HT-29 (cell line): ENCODE results near the gene LRRC4. TPM values are rescaled to one million over a fixed set of nuclear protein-coding genes. Genes with fewer than 3 reads are reported as not detected.
A peak's percentile ranks its signal among the peaks of the same experiment; 100 is the strongest.

Experiments
- DNase-seq: peaks from one replicate; pipeline ENCODE4 v3.0.0-alpha.2; 2015; ENCODE audit warnings: low spot score
- total RNA-seq: library from RNA; depleted of rRNA; stranded (reverse); fragments of >200 nt; shearing (Covaris generic); gene quantifications from 2 replicates; pipeline ENCODE4 v1.2.3, GENCODE V29; 2014; rRNA removed

The LRRC4 gene, protein sequence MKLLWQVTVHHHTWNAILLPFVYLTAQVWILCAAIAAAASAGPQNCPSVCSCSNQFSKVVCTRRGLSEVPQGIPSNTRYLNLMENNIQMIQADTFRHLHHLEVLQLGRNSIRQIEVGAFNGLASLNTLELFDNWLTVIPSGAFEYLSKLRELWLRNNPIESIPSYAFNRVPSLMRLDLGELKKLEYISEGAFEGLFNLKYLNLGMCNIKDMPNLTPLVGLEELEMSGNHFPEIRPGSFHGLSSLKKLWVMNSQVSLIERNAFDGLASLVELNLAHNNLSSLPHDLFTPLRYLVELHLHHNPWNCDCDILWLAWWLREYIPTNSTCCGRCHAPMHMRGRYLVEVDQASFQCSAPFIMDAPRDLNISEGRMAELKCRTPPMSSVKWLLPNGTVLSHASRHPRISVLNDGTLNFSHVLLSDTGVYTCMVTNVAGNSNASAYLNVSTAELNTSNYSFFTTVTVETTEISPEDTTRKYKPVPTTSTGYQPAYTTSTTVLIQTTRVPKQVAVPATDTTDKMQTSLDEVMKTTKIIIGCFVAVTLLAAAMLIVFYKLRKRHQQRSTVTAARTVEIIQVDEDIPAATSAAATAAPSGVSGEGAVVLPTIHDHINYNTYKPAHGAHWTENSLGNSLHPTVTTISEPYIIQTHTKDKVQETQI
- total RNA-seq, result not detected in 2 replicates

DNA sequence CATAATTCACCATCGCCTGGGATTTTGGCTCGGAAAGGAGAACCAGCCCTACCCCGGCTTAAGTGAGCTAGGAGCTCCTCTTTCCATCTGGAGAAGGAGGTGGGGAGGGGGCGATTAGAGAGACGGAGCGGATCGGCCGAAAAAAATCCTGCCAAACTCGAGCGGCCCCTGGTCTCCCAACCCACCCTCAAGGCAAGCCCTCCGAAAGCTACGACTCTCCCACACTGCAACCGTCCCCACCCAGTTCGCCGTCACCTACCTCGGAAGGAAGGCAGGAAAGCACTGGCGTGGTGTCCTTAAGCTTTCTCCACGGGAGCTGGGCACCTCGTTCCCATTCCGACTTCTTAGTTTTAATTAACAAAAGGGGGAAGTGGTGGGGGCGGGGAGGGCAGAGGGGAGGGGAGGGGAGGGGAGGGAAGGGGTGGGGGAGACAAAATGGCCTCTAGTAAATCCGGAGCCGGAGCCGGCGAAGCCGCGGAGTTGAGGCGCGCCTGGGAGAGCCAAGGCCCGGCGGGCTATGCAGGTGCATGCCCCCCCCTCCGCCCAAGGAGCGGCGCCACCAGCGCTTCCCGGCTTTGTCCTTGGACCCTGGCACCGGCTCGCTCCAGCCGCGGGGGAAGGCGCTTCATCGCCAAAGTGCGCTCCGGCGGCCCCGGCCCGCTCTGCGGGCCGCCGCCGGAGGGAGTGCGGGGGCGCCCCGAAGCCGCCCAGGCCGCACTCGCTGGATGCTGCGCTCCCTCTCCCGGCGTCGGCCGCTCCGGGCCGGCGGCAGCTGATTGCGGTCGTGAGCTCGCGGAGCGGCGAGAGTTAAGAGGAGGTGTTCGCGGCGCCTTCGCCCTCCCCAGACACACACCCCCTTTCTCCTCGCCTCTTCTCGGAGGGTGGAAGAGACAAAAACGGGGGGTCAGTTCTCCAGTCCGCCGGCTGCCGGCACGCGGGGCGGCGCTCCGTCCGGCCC, at the start of gene LRRC4:
LRRC4 (minus strand) TSS at position 784 of the 958 bp plus-strand sequence. CDS start 797 bp downstream, outside the sequence.
- no peak for DNase-seq

DNA sequence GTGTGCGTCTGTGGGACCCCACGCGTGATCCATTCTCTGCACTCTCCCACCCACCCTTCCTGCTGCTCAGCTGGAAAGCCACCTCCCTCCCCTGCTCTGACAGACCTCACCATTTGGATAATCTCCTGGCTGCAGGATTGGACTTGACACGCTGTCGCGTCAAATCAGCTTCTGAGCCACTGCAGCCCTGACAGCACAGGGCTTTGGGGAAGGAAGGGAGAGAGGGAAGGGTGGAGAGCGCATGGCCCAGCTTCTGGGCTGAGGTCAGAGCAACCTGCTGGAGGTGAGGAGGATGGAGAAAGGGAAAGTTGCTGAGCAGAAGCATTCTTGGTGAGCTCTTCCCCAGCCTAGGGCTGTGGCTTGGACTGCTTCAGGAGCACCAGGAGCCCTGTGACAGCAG, 48.9 kb upstream of the LRRC4 start:
- no peak for DNase-seq

DNA sequence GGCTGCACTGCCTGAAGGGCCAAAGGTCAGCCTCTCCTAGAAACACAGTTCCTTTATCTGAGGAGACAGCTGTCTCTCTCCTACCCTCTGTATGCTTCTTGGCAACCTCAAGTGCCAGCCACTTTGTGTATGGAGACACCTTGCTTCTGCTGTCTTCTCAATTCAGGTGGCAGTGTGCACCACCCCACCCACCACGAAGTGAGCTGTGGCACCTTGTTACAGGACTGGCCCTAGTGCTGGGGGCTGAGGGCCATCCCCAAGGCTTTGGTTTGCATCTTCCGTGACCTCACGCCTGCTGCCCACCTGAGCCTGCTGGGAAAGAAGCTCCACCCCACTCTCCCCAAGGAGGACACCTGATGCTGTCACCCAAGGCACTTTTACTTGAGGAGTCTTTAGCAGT, 47.1 kb upstream of the LRRC4 start:
- no peak for DNase-seq

DNA sequence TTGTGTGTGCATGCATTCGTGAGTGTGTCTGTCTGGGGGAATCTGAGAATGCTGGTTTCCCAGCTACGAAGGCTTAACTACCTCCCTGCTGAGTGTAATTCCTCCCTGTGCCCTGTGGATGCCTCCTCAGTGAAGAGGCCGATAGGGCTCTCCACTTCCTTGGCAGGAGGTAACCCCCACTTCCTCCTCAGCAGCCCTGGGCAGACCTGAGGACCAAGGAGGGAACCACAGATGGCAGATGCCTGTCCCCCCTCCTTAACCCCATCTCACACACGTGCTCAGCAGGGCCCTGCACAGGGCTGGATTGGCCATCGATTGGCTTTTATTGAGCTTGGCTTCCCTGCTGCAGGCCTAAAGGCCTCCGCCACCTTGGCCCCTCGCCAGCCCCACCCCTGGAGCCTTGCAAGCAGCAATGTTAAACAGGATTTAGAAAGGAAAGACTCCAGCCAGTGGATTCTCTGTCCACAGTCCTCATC, 45.6 kb upstream of the LRRC4 start:
- peak; percentile 88 for DNase-seq

DNA sequence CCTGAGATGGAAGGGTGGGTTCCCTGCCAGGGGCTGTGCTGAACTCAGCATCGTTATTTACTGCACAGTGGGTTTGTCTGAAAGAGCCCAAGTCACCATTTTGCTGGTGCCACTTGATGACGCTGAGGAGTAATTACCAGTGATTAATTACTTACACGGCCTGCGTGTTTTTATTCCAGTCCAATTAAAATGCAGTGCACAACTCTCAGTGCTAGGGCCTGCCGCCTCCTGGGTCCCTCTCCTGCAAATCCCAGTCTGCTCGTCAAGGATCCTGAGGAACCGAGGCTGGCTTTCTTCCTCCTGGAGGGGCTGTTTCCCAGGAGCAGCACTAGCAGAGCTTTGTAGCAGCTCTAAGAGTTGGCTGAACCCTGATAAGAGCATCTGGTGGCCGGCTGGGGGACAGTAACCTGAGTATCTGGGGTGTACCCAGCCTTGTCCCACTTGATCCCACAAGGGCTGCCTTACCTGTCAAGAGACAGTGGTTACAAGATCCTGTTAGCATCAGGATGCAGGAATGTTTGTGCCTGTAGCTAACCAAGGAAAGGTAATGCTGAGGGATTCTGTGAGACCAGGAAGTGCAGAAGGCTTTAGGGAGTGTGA, 45.1 kb upstream of the LRRC4 start:
- no peak for DNase-seq

DNA sequence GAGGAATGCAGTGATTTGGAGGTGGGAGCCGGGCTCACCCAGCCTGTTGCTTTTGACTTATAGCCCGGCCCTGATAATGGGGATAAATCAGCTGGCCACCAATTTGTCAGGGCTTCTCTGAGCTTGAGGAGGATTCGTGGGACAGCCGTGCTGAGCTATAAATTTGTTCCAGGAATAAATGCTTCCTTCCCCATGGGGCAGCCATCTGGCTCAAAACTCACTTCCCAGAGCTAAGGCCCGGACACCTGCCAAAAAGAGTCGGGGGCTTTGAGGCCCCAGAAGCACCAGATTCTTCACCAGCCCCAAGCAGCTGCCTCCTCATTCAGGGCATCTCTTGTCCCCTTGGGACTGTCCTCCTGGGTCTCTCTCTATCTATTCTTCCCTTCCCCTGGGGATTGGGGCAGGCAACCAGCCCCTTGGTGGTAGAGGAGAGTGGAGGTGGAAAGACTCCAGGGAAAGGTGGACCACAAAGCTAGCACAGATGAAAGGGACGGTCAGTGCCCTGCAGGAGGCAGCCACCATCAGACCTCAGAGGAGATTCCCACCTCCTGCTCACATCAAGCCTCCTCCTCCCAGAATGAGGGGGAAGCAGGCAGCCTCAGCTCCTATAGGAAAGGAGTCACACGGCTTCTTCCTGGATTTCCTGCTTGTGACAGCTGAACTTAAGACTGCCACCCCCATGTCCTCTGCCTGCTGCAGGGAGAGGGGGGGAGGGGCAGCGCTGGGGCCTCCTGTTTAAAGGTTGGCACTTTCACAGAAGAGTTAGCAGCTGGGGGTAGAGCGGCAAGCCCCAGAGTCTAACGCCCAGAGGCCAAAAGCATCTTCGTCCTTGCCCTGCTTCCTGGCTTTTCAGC, 44.2 kb upstream of the LRRC4 start:
- no peak for DNase-seq

DNA sequence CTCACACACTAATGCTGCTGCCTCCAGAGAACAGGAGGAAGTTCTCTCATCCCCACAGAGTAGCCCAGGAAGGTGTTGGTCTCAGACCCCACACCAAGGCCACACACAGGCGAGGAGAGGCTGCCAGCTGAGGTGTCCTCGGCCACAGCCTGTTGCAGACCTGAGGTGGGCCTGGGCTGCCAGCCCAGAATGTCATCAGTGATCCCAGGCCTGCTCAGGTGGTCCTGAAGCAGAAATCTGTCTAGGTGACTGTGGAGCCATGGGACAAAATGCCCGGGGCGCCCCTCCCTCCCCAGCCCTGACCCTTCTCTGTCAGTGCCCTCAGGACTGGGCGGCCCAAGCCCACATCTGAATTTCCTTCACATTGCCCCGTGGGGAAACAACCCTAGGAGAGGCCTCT, 43.5 kb upstream of the LRRC4 start:
- no peak for DNase-seq

DNA sequence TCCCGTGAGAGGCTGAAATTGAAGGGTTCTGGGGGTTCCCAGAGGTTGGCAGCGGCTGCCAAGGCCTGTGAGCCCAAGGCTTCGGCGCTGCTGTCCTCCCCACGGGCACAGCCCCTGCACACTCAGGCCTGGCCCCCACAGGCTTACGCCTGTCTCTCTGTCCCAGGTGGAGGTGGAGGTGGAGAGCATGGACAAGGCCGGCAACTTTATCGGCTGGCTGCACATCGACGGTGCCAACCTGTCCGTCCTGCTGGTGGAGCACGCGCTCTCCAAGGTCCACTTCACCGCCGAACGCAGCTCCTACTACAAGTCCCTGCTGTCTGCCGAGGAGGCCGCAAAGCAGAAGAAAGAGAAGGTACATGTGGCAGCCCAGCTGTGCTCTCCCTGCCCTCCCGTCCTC, 43.1 kb upstream of the LRRC4 start:
- DNase-seq, result no peak

DNA sequence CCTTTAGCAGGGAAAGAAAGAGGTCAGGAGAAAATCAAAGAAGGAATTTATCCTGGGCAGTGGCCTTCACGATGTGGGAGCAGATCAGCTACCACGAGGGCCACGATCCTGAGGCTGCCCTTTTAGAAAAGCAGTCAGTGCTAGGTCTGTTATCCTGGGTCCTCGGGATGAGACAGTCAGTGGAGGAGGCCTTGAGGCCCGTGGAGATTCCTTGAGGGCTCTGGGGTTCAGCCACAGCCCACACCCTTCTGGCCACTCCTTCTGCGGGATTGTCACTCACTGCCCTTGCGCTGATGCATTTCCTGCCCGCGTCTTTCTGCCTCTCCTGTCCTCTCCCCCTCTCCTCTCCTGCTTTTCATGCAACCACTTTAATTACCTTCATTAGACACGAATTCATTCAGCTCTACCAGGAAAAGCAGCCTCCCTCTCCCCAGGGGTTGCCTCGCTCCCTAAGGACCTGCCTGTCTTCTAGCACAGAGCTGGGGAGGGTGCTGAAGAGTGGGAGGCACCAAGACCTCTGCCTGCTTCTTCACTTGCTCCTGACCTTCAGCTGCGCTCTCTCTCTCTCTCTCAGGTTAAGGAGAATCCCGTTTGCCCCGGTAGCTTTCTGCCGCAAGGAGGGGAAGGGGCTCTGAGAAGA, 42.6 kb upstream of the LRRC4 start:
- no peak for DNase-seq

DNA sequence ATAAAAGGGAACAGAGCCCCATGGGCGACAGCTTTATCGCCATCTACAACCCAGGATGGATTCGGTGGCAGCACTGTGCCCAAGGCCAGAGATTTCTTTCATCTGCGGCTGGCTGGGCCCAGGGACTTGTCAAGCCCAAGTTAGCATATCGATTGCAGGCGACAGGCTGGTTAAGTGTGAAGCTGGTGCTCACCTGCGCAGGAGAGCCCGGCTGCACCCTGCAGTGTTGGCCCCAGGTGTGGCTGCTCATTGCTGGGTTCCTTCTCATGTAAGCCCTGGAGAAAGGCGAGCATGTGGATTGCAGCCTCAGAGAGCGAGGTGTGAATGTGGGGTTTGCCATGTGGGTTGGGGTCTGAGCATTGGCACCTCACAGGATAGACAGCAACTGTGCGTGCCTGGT, 40.6 kb upstream of the LRRC4 start:
- no peak for DNase-seq

DNA sequence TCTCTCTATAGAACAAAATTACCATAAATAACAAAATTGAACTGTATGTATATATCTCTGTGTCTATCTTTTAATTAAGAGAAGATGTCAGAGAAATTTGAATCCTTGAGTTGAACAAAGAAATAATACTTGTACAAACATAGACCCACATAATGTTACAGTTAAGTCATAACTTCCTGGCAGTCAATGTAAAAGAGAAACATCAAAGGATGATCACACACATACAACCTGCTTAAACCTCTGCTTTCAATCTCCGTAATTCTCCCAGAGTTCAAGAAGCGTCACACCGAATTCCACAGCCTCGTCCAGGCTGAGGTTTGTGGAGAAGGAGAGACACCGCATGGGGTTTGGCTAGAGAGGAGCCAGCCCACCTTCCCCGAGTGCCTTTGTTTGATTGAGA, 40.1 kb upstream of the LRRC4 start:
- no peak for DNase-seq

DNA sequence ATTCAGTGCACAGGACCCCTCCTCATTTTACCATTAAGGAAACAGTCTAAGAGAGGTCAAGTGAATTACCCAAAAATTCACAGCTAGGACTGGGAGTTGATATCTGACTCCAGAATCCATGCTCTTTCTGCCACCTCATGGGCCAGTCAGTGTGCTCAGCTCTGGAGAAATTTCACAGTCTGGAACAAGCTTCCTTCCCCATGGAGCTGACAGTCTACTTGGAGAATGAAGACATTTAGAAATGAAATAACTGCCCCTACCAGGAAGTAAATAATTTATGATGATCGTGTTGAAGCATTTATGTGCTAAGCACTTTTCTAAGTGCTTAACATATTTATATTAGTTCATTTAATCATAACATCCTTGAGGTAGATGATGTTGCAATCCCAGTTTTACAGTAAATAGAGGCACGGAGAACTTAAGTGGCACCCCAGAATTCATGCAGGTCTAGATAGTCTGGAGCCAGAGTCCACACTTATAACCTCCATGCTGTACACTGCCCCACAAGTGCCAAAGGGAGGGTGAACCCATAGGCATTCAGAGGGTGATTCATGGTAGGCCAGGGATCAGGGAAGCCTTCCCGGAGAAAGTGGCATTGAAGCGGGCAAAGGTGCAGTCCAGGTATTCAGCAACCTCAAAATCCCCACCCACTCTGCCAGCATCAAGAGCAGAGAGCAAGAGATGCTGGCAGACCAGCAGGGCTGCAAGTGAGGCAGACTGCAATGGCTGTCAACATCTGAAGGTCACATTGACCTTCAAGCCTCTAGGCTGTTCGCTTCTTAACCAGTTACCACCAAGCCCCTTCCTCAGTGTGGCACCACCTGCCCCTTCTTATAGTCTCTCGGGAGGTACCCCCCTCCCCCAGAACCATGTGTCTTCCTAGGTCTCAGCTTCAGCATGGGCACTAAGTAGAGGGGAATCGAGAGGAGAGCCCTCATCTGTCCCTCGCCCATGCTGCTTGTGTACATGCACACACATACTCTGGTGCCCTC, 38.4 kb upstream of the LRRC4 start:
- DNase-seq, result no peak

DNA sequence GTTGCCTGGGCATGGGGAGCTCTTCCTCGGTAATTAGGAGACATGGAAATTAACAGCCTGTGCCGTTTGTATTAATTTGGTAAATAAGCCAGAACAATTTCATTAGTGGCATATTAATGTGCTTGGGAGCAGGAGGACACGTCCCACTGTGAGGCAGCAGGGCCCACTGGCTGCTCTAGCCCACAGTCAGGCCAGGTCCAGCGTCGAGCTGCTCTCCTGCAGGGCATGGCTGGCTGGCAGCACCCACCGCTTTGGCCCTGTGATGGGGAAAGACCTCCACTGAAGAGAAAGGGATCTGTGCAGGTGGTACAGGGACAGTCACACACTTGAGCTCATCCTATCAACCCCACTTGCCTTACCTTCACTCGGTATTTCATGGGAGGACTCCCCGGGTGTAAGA, 37.5 kb upstream of the LRRC4 start:
- DNase-seq, result no peak

DNA sequence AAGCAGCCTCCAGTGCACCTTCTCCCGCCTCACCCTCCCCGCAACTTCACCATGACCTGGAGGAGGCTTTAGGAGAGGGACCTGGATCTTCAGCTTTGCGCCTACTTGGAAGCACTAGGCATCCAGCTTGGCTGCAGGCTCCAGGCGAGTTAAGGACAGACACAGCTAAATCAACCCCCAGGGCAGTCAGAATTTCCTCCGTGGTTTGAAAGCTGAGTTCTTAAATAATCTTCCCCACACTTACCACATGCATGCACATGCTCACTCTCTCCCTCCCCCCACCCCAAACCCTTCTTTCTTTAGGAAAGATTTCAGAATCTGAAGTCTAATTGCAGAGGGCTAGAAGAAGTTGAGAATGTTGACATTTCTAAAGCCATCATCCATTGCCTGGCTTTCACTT, 36.7 kb upstream of the LRRC4 start:
- DNase-seq, result no peak

DNA sequence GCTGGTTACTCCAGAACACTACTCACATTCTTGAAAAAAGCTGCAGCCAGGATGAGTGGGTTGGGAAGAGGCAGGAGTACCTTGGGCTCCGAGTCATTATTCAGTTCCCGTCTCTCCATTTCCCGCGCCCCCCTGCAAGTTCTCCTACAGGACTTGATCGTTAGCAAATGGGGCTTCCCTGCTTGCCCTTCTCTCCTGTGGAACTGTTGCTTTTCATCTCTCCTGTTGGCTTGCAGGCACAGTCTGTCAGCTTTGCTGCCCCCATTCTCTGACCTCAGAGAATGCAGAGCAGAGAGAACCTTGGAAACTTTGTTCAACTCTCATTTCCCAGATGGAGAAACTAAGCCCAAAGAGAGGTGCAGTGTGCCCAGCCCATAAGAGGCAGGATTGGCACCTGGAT, 35.6 kb upstream of the LRRC4 start:
- no peak for DNase-seq

DNA sequence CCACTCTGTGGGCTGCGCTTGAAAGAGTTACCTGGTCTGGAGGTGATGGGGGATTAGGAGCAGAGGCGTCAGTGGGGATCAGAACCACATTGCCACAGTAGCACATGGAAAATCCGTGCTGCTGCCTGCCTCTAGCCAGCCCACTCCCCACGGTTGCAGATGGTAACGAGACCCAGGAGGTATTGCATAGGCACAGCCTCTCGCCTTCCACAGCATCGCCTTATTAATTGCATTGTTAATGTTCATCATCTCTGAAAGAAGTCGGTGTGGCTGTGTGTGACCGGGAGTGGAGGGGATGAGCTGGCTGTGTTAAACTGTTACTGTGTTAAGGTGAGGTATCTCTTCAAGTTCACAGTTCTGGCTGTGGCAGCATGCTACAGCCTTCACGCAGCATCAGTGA, 35.2 kb upstream of the LRRC4 start:
- DNase-seq, result no peak

DNA sequence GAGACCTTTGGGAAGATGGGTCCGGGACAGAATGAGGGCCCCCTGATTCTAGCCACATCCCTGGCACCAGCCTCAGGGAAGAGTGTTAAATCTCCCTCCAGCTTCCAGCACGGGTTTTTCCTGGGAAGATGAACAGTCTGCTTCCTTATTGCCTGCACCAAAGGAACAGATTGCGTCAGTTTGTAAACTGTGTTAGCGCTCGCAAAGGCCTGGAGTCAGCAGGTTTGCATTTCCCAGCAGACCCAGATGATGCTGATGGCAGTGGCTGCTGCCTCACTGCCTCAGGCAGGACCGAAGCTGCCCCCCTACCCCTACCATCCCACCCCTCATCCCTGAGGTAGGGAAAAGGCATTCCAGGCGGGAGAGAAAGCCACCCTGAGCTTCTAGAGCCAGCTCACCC, 34.6 kb upstream of the LRRC4 start:
- DNase-seq, result no peak

DNA sequence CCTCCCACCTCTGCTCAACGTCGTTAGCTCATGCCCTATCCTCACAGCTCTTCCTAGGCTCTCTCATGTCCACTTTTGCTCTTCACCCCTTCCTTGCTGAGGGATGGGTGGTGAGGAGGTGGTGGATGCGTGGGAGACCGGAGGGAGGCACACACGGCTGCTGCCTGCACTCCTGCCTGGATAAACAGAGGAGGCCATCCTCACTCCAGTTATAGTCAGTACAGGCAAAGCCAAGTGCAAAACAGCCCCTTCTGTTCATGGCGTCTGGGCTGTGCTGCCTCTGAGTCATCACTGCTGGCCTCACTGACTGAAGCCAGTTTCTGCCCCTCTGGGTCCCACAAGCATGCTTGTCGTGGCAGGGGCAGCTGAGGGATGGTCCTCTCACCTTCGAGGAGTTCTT, 31.9 kb upstream of the LRRC4 start:
- DNase-seq, result no peak

DNA sequence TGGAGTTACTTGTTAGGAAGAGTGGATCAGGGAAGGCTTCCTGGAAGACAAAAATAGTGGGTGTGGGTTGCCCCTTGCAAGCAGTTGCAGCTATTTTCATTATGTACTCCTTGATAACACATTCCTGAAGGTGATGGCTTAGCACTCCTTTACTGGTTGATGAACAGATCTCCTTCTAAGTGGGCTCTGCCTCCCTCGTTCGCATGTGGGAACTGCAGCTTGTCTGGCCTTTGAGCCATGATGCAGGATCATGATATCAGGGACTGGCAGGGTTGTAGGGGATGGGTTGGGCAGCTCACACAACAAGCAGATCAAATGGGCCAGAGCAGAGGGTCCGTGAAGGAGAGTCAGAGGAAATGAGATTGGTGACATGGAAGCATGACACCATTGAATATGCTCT, 28.8 kb upstream of the LRRC4 start:
- DNase-seq, result no peak
